GM21619 (cell line): Measurements from ENCODE around the gene PEF1.

Experiments used
- ATAC-seq: cut with Tn5 transposase; IDR thresholded peaks from one replicate; pipeline ENCODE4 v1.9.1; 2021; ENCODE audit not compliant: unreplicated experiment

PEF1 gene

DNA sequence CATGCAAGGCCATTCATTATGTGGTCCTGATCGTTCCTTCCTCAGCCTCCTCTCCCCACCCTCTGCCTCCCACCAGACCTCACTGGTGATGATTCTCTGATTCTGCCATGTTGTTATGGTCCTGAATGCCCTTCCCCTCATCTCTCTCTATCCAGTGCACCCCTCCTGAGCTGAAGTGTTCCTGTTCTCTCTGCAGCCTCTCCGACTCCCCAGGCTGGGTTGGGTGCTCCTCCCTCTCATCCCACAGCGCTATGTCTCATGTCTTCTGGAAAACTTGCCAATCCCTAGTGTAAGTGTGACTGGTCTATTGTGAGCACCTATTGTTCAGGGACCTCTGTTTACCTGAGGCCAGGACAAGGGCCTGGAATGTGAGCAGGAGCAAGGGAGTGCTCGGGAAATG lies 11.1 kb upstream of the PEF1 start:
- ATAC-seq: no peak

DNA sequence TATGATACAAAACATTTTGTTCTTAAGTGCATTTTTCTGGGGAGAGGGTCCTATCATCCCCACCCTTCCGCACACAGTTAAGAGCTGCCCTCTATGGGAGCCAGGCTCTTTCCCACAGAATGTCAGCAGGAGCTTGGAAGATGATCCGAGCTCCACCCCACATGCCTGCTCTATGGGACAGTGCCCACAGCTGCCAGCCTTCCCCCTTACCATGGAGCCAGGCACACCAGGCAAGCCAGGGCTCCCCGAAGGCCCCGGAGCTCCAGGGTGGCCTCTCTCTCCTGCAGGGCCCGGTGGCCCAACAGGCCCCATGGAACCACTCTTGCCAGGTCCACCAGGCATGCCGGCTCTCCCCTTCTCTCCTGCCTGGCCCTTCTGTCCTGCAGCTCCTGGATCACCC lies 10.4 kb upstream of the PEF1 start:
- no peak for ATAC-seq

DNA sequence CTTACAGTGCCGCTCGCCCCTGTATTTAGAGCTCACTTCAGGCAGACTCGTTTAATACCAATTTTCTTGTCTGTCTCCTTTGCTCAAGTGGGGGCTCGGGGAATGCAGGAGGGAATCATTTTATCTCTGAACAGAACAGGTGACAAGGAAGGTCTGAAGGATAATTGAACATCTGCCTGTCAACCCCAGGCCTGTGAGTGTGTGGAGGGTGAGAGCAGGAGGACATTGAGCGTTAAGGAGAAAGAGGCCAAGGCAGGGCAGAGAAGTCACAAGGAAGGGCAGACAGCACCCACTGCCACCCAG lies 9.7 kb upstream of the PEF1 start:
- no peak for ATAC-seq

DNA sequence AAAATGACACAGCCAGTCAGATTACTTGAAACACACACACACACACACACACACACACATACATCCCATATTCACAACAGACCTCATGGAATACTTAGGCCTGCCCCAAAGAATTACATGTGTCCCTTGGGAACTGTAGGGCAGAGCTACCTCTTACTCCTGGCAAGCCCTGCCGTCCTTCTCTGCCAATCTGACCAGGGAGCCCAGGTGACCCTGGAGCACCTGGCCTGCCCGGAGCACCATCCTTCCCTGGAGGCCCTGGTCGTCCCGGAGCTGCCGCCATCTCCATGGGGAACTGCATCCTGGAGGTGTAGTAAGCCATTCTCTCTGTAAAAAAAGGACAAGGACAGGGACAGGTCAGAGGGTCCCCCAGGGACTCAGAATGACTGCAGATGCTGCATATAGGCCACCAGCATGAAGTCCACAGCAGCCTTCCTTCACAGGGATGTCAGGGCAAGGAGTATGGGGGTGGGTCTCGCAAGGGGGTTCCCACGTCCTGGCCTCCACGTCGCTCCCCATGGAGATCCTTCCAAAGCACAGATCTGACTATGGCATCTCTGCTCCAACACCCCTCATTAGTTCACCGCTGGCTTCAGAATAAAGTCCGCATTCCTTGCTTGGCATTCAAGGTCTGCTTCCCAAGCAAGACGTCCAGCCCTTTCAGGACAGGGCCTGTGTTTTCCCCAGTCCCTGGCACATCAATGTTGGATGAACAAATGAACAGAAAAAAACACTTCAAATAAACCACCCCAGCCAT lies 9.2 kb upstream of the PEF1 start:
- no peak for ATAC-seq

DNA sequence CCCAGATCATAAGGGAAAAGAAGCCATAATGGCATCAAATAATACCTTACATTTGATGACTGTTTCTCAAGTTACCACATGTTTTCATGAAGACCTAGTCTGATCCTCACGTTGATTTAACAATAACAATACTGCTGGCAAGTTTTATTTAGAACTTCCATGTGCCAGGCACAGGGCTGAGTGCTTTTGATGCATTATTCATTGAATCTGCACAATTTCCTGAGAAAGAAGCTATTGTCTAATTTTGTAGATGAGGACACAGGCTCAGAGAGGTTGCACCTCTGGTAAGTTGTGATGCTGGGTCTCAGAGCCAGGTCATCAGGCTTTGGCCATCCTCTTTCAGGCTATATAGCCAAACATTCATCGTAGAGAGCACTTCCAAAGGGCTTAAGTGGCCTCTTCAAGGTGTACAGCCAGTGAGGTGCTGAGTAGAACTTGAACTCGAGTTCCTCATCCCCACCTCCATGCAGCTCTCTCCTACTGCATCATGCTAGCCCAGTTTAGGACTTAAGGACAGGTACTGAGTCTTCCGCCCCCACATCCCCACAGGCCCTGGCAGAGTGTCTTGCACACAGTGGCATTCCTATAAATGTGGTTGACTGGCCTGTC lies 8.3 kb upstream of the PEF1 start:
- no peak for ATAC-seq

DNA sequence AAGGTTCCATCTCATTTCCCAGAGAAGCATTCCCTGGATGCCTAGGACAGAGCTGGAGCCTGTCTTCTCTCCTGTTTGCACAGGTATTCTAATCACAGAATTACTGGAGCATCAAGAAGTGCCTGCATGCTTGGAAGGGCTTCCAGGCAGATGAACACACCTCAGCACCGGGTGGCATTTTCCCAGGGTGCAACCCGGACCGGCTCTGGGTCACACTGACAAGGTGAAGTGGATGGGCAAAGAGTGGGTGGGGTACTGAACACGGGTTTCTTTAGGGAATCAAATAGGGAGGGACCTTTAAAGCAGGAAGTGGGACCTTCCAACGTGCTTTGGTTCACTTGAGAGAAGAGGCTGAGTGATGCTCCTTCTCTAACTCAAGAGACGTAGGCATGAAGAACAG lies 7.1 kb upstream of the PEF1 start:
- no peak for ATAC-seq

DNA sequence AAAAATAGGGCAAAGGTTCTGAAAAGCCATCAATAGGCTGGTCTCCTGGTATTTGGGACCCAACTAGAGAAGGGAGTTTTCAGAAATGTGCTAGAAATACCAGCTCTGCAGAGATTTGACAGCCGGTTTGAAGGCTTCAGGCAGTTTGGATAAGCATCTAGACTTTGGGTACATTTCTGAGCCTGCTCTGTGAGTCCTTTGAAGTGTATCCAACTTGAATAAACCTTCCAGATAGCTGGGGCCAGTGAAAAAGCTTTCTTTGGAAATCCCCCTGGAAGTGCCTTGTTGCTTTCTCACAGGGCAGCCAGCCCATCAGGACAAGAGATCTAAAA lies 6.4 kb upstream of the PEF1 start:
- no peak for ATAC-seq

DNA sequence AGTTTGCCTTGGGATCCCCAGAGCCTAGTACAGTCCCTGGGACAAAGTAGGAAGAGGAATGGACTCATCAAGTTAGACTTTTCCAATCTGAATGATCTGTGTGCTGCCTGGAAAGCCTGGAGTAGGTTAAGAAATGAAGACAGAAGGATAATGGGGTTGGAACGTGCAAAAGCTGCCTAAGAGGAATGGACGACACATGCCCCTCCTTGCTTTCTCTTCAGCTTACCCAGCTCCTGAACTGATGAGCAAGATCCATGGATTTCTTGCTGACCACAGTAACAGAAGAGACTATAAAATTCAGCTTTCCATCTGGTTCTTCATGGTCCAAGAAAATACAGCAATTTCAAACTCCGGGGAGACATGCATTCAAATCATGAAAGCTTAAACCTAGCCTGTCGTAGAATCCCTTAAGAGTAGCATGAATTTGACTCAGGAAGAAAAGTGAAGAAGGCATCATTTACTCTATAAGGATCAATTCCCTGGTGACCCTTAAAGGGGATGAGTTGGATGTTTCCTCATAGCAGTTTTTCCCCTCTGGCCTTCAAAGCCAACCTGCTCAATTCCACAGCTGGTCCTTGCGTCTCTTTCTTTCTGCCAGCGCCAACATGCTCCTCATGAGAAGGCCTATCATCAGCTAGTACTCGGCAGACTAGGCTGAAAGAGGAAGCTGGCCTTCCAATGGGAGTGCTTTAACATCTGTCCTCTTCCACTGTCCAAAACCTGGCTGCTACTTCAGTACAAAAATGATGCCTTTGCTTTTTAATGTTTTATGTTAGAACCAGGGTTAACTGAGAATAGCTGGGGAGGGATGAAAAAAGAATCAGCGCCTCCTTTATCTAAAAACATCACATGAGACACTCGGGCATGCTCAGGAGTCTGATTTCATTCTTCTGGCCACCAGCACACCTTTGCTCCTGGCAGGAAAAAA lies 5.7 kb upstream of the PEF1 start:
- ATAC-seq: no peak

DNA sequence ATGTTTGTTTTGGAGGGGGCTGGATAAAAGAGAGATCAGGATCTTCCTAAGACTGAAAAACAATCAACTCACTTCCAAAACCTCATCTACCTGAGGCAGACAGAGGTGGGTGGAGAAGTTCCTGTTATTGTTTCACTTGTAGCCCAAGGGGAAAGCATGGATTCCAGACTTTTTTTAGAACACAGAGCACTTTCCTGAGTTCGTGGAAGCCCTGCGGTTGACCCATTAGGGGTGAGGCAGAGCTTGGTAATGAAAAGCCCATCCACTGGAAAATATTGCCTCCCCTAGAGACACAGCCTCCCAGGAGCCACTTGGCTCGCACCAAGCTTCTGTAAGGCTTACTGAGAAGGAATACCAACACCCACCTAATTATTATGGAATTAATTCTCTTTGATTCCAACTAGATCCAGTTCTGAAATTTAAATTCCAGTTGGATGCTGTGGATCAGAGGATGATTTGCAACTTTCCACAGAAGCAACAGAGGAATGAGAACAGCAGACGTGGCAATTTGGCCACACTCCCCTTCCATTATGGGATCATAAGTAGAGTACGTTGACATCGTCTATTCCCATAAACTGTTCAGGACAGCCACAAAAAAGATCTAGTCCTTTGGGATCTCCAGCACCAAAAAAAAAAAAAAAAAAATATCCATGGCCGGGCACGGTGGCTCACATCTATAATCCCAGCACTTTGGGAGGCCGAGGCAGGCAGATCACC lies 4.1 kb upstream of the PEF1 start:
- ATAC-seq: no peak

DNA sequence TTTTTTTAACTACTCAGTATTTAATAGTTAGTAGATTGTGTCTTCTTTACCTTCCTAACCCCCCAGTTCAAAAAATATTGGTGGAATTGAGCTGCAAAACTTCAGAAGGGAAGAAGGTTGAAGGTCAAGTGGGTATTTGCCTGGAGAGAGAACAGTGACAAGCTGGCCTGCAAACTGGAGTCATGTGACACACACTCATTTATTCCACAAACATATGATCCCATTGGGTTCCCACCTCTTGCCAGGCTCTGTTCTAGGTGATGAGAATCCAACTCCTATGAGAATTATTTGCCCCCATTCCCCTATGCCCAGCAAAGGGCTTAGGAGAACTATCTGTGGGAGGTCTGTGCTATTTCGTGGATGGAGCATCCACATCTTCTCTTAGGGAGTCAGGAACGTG lies 3.5 kb upstream of the PEF1 start:
- no peak for ATAC-seq

DNA sequence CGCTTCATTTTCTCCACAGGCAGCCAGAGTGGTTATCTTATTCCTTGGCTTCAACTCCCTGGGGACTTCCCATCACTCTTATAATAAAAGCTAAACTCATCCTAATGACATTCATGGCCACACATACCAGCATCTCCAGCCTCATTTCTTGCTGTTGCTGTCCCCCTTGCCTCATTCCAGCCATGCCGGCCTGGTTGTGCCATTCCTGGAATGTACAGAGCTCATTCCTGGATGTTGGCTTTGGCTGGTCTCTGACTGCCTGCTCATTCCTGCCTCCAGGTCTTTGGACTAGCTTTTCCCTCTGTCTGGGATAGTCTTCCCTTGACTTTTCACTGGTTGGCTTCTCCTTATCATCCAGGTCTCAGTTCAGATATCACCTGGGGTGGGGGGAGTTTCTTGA lies 2.4 kb upstream of the PEF1 start:
- ATAC-seq: no peak

DNA sequence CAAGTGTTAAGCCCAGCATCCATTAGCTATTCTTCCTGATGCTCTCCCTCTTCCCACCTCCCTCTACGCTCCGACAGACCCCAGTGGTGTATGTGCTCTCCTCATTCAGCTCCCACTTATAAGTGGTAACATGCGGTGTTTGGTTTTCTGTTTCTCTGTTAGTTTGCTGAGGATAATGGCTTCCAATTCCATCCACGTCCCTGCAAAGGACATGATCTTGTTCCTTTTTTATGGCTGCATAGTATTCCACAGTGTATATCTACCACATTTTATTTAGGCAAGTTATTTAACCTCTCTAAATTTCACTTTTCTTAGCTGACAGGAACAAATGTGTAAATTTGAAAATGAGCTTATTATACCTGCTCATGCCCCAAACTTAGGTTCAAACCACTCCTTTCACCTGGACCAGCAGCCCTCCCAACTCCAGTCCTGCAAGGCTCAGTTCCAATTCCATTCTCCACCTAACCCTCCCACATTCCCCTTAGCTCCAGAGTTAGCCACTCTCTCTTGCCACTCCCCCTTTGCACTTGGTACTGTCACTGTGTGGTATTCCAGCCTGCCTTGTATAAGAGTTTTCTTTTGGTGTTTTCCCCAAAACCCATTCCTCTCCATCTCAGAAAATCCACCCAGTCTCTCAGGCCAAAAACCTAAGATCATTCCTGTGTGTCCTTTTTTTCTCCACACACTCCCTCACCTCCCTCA lies 1.7 kb upstream of the PEF1 start:
- ATAC-seq: no peak

DNA sequence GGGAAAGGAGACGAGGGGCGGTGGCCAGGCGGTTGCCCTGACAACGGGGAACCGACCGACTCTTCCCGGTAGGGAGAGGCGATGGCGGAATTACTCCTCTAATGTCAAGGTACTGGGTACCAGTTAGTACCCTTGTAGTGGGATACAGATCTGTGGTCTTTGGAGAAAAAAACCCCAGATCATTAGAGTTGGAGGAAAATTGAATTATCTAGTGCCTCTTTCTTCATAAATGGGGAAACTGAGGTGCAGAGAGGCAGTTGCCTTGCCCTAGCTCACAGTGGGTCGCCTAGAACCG lies 545 bp upstream of the PEF1 start:
- no peak for ATAC-seq

DNA sequence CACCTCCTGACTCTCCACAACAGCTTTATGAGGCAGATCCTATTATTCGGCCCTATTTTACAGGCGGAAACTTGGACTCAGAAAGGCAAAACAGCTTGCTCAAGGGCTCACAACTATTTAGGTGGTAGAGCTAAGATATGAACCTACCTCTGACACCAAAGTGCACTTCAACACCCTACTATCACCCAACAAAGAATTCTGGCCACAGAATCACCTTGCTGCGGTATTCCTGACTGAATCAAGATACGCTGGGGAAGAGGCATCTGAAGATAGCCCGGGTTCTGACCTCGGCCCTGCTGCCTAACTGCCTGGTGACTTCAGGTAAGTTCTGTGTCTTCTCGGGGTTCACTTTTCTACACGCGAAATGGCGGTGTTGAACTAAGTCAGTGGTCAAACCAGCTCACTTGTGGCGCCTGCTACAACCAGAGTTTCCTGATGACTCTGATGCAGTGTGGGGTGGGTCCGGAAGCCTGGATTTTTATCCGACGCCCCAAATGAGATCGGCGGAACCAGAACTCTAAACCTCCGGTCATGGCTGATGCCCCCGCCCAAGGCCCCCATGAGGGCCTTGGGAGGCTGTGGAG lies 608 bp downstream of the PEF1 start:
- ATAC-seq: no peak

DNA sequence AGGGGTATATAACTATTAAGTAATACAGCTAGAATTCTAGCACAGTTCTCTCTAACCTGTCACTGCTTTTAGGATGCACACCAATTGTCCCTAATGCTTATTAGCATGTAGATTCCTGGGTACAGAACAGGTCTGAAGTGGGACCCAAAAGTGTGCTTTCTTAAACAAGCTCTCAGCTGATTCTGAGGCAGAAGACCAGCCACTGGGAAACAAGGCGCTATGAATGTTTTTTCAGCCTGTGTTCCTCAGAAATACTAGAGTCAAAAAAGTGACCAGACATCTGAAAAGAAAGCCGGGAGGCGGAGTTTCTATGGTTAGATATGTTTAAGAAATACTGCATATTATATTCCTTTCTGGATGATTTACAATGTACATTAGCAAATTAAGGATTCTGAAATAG lies 1.8 kb downstream of the PEF1 start:
- no peak for ATAC-seq

DNA sequence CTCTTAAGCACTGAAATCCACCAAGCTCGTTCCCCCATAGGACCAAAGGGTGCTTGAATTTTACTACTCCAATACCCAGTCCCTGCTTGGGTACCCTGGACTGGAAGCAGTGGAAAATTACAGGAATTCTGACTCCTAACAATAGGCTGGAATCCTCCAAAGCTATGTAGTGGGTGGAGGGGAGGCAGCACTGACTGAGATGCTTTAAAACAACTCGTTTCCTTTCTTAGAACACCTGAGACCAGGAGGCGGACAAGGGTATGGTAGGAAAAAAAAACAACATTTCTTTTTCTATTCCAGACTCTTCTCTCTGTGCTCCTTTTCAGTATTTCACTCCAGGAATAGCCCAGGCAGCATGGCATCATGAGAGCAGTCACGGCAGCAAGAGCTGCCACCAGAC lies 2.3 kb downstream of the PEF1 start:
- ATAC-seq: no peak

DNA sequence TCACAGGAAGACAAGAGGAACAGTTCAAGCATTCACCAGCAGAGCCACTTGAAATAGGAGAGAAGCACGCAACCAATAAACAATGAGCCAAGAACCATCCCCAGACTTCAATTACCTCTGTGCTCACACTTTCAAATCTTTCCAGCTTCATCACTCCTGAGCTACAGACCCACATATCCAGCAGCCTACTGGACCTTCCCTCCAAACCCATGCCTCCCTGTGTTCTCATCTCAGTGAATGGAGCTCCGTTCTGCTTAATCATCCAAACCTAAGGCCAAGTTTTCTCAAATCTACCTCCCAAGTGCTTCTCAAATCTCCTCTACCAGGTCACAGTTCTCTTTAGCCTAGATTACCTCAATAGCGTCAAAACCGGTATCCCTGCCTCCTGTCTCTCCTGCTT lies 3.7 kb downstream of the PEF1 start:
- ATAC-seq: no peak

DNA sequence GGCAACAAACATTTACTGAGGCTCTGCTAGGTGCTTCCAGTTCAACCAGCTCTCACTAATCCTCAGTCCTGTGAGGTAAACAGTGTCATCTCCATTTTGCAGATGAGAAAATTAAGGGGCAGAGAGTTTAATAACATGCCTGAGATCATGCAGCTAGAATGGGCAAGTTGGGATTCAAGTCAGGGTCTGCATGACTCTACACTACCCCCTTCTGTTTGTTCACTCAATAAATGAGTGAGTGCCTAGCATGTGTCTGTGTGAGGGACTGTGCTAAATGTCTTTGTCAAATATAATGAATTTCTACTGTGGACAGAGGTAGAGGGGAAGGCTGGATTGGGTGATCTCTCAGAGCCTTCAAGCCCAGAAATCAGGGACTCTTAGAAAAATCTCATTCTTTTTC lies 4.5 kb downstream of the PEF1 start:
- ATAC-seq: no peak

DNA sequence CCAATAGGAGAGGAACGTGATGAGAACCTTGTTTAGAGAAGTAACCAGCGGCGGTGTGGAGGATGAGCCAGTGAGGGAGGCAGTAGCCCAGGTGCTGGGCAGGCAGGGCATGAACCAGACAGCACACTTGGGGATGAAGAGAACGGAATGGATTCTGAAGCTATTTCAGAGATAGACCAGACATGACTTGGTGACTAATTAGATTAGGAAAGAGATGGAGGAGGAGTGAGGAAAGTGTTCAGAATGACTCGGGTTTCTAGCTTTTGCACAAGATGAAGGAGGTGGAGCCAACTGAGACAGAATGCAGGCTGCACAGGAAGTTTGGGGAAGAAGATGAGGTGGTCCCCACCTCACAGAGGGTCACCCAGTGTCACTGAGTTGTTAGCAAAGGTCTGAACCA lies 5.1 kb downstream of the PEF1 start:
- no peak for ATAC-seq

DNA sequence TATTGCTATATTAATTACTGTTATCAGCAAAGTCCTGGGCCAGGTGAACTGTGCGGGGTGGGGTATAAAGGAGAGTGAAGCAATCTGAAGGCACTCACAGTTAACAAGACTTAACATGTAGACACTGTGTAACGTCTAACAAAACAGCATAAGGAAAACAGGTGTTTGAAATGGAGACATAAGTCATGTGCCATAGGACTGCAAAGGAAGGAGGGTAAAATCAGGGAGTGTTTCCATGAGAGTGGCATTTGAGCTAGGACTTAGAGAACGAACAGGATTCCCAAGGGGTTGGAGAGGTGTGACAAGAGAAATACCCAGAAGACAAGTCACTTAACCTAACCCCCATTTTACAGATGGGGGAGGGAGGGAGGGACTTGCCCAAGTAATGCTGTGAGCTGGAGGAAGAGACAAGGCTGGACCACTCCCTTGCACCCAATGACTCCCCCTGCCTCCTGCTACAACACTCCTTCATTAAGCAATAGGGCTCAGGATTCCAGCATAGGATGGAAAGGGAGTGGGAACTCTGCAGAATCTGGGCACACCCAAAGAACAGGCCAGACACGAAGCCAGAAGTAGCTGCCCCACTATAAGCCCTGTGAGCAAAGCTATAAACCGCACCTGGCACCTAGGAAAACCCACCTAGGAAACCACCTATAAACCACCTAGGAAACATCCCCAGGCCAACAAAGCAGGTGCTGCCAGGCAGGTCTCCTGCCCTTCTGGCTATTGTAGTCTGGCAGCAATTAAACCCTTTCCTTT lies 6.6 kb downstream of the PEF1 start:
- ATAC-seq: no peak
